Mesenchymal stem cell (in vitro differentiated cells and primary cell): ENCODE measurements around the gene STAT1.

Source experiments
- DNase-seq: peaks from one replicate; pipeline ENCODE4 v3.0.0-alpha.2; 2013
- H2AFZ ChIP-seq: one replicate; pipeline ENCODE4 v1.6.1; 2013; ENCODE audit warnings: low read depth, mild to moderate bottlenecking, control low read depth, inconsistent platforms, low read length, moderate library complexity
- H2AK5ac ChIP-seq: 2 replicates; pipeline ENCODE4 v1.6.1; 2013; ENCODE audit warnings: low read length, moderate library complexity, mild to moderate bottlenecking, inconsistent platforms; ENCODE audit not compliant: severe bottlenecking
- H2BK120ac ChIP-seq: one replicate; pipeline ENCODE4 v1.6.1; 2013; ENCODE audit warnings: low read depth, mild to moderate bottlenecking, inconsistent platforms, low read length, moderate library complexity
- H2BK12ac ChIP-seq, 2 experiments: one replicate each; pipeline ENCODE4 v1.6.1; 2013; ENCODE audit warnings: inconsistent platforms in 2 of 2, low read length in 2 of 2, mild to moderate bottlenecking in 2 of 2, moderate library complexity in 2 of 2, control low read depth in 1 of 2
- H2BK15ac ChIP-seq: one replicate; pipeline ENCODE4 v1.6.1; 2013; ENCODE audit warnings: mild to moderate bottlenecking, low read depth, inconsistent platforms; ENCODE audit not compliant: poor library complexity, severe bottlenecking
- H2BK5ac ChIP-seq: 2 replicates; pipeline ENCODE4 v1.6.1; 2013; ENCODE audit warnings: low read depth, mild to moderate bottlenecking, low read length, control low read depth, inconsistent platforms; ENCODE audit not compliant: poor library complexity, severe bottlenecking
- H3K14ac ChIP-seq, 2 experiments: one replicate each; pipeline ENCODE4 v1.6.1; 2013; ENCODE audit warnings: inconsistent platforms in 2 of 2, low read length in 2 of 2, control low read depth in 1 of 2, mild to moderate bottlenecking in 1 of 2, moderate library complexity in 1 of 2
- H3K18ac ChIP-seq, 2 experiments: one replicate each; pipeline ENCODE4 v1.6.1; 2013; ENCODE audit warnings: inconsistent platforms in 2 of 2, low read length in 2 of 2, control low read depth in 1 of 2, low read depth in 1 of 2, mild to moderate bottlenecking in 1 of 2
- H3K23ac ChIP-seq, 2 experiments: one replicate each; pipeline ENCODE4 v1.6.1; 2013; ENCODE audit warnings: inconsistent platforms in 2 of 2, low read length in 2 of 2, mild to moderate bottlenecking in 2 of 2, moderate library complexity in 2 of 2, control low read depth in 1 of 2
- H3K27ac ChIP-seq: 2 replicates; pipeline ENCODE4 v1.5.1; 2013; ENCODE audit warnings: mild to moderate bottlenecking, moderate library complexity, low read length, control low read depth, inconsistent platforms; ENCODE audit not compliant: poor library complexity, severe bottlenecking
- H3K27me3 ChIP-seq, 2 experiments: 2 replicates each; pipeline versions ENCODE4 v1.6.1 to v1.7.0; 2013; ENCODE audit warnings: low read length in 2 of 2, mild to moderate bottlenecking in 2 of 2, moderate library complexity in 2 of 2, control low read depth in 1 of 2, inconsistent platforms in 1 of 2; ENCODE audit not compliant: control insufficient read depth in 1 of 2, insufficient read depth in 1 of 2
- H3K36me3 ChIP-seq, 2 experiments: 2 replicates each; pipeline versions ENCODE4 v1.6.1 to v1.7.0; 2013; ENCODE audit warnings: low read length in 2 of 2, control low read depth in 1 of 2, inconsistent platforms in 1 of 2, low read depth in 1 of 2, mild to moderate bottlenecking in 1 of 2; ENCODE audit not compliant: insufficient read depth in 2 of 2, control insufficient read depth in 1 of 2
- H3K4ac ChIP-seq, 2 experiments: one replicate each; pipeline ENCODE4 v1.6.1; 2013; ENCODE audit warnings: inconsistent platforms in 2 of 2, low read length in 2 of 2, mild to moderate bottlenecking in 2 of 2, moderate library complexity in 2 of 2, control low read depth in 1 of 2, low read depth in 1 of 2
- H3K4me1 ChIP-seq: 2 replicates; pipeline ENCODE4 v1.6.1; 2013; ENCODE audit warnings: low read depth, low read length, control low read depth; ENCODE audit not compliant: control insufficient read depth, insufficient read depth
- H3K4me2 ChIP-seq: 2 replicates; pipeline ENCODE4 v1.6.1; 2013; ENCODE audit warnings: low read length, mild to moderate bottlenecking, inconsistent platforms; ENCODE audit not compliant: poor library complexity, severe bottlenecking
- H3K4me3 ChIP-seq, 2 experiments: 2 replicates each; pipeline versions ENCODE4 v1.5.1 to v1.7.0; 2013; ENCODE audit warnings: low read length in 2 of 2, mild to moderate bottlenecking in 2 of 2, control low read depth in 1 of 2, low read depth in 1 of 2; ENCODE audit not compliant: insufficient read depth in 1 of 2
- H3K79me1 ChIP-seq: replicated peaks from 2 replicates; pipeline ENCODE4 v1.6.1; 2013; ENCODE audit warnings: mild to moderate bottlenecking, control low read depth, low read length, inconsistent platforms; ENCODE audit not compliant: poor library complexity, severe bottlenecking
- H3K9ac ChIP-seq: 2 replicates; pipeline ENCODE4 v1.7.0; 2013; ENCODE audit warnings: mild to moderate bottlenecking, low read length, moderate library complexity
- H3K9me3 ChIP-seq: 2 replicates; pipeline ENCODE4 v1.7.0; 2013; ENCODE audit warnings: mild to moderate bottlenecking, low read length; ENCODE audit not compliant: control insufficient read depth
- H4K8ac ChIP-seq: one replicate; pipeline ENCODE4 v1.6.1; 2013; ENCODE audit warnings: inconsistent platforms, mild to moderate bottlenecking, low read length, moderate library complexity
- H4K91ac ChIP-seq: one replicate; pipeline ENCODE4 v1.6.1; 2013; ENCODE audit warnings: mild to moderate bottlenecking, low read length, inconsistent platforms
- WGBS: methylation state at CpG from one replicate; pipeline ENCODE4 v1.1.7; 2013; ENCODE audit warnings: mixed read lengths; 5-methylcytosine and 5-hydroxymethylcytosine counted together

STAT1 gene

GRCh38 chr2:190947711-190948251 is 66.2 kb downstream of the STAT1 start:
- Histone ChIP-seq H2BK15ac (no peak overlapping the region), H3K9ac (peak overlapping the region; percentile 8), H4K8ac (no peak overlapping the region), H4K91ac (no peak overlapping the region), H2BK12ac (no peak overlapping the region), H3K9me3 (no peaks in the 10 kb centered on the region), H3K4me3 (peak overlapping the region in 1 of 2 experiments; percentile 4), H3K4me2 (peak overlapping the region; percentile 10), H3K27ac (peak overlapping the region; percentile 87), H3K18ac (no peak overlapping the region), H3K36me3 (peaks cover 0 to 2% of the 10 kb centered on the region in 2 experiments), H2BK5ac (no peak overlapping the region), H3K79me1 (no peaks in the 10 kb centered on the region), H3K4me1 (peaks cover 5% of the 10 kb centered on the region), H2AK5ac (no peak overlapping the region), H2AFZ (no peak overlapping the region), H3K27me3 (no peaks in the 10 kb centered on the region), H3K14ac (no peak overlapping the region), H3K23ac (no peak overlapping the region), H3K4ac (no peak overlapping the region), H2BK120ac (no peak overlapping the region)
- no CpG with 5 or more reads among the region's 2 CpGs for WGBS
- DNase-seq = peak; percentile 87

DNA sequence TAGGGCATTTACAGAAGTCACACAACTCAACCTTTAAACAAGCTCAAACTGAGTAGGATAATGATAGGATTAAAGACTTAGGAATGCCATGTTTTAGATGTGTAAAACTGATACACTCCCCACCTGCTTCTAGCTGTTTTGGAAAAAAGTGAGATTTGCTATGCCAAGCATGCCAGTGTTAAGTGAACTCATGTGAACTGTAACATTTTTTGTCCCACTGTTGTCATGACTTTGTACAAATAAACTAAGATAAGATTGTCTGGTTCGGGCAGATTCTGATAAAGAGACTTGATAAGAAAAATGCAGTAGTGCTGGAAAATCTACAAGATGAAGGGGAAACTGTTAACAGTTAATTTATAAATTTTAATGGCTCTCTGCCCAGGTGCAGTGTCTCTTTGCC is 66.8 kb downstream of the STAT1 start:
- H2AFZ ChIP-seq = no peak overlapping the region
- H3K4me3 ChIP-seq = no peak overlapping the region
- H3K79me1 ChIP-seq = peaks cover 2% of the 10 kb centered on the region
- no peak overlapping the region for H2BK15ac ChIP-seq
- H3K4me1 ChIP-seq = peaks cover 5% of the 10 kb centered on the region
- no peak overlapping the region for H2BK120ac ChIP-seq
- H3K4me2 ChIP-seq = no peak overlapping the region
- H3K27me3 ChIP-seq = no peaks in the 10 kb centered on the region
- peaks cover 0 to 7% of the 10 kb centered on the region in 2 experiments for H3K36me3 ChIP-seq
- peak overlapping the region; percentile 8 for H3K9ac ChIP-seq
- H4K8ac ChIP-seq = no peak overlapping the region
- no peak overlapping the region for H3K14ac ChIP-seq
- no peak overlapping the region for H3K23ac ChIP-seq
- no peaks in the 10 kb centered on the region for H3K9me3 ChIP-seq
- no peak overlapping the region for H2BK12ac ChIP-seq
- peak; percentile 37 for DNase-seq
- no peak overlapping the region for H4K91ac ChIP-seq
- H3K27ac ChIP-seq = peak overlapping the region; percentile 87
- no peak overlapping the region for H3K4ac ChIP-seq
- H3K18ac ChIP-seq = no peak overlapping the region
- no peak overlapping the region for H2AK5ac ChIP-seq
- no peak overlapping the region for H2BK5ac ChIP-seq
- 0% methylated on average over 1 of the region's 1 CpG for WGBS

GRCh38 chr2:190943706-190944105 is 70.3 kb downstream of the STAT1 start:
- WGBS = 88% methylated on average over 1 of the region's 2 CpGs
- Histone ChIP-seq H3K18ac (no peak overlapping the region), H3K36me3 (peaks cover 0 to 12% of the 10 kb centered on the region in 2 experiments)

GRCh38 chr2:190942697-190943096 is 71.3 kb downstream of the STAT1 start:
- H2AFZ ChIP-seq = no peak overlapping the region
- no peaks in the 10 kb centered on the region for H3K27me3 ChIP-seq
- H3K9me3 ChIP-seq = no peaks in the 10 kb centered on the region
- no peak overlapping the region for H4K91ac ChIP-seq
- H3K18ac ChIP-seq = no peak overlapping the region
- H3K14ac ChIP-seq = no peak overlapping the region
- H3K4me1 ChIP-seq = no peaks in the 10 kb centered on the region
- no peak for DNase-seq
- no peak overlapping the region for H2BK12ac ChIP-seq
- no peak overlapping the region for H3K4me2 ChIP-seq
- H4K8ac ChIP-seq = no peak overlapping the region
- peaks cover 0 to 12% of the 10 kb centered on the region in 2 experiments for H3K36me3 ChIP-seq
- no peak overlapping the region for H2BK5ac ChIP-seq
- H3K79me1 ChIP-seq = peaks cover 2% of the 10 kb centered on the region
- no peak overlapping the region for H2AK5ac ChIP-seq
- H3K4me3 ChIP-seq = no peak overlapping the region
- no peak overlapping the region for H2BK15ac ChIP-seq
- 100% methylated on average over 2 of the region's 2 CpGs for WGBS
- no peak overlapping the region for H3K9ac ChIP-seq
- H3K4ac ChIP-seq = no peak overlapping the region
- H2BK120ac ChIP-seq = no peak overlapping the region
- no peak overlapping the region for H3K23ac ChIP-seq
- peak overlapping the region; percentile 20 for H3K27ac ChIP-seq

More at GRCh38 chr2:190943706-190944105, 70.3 kb downstream of the STAT1 start:
- H3K4me3 ChIP-seq = no peak overlapping the region
- H3K23ac ChIP-seq = no peak overlapping the region
- H3K27ac ChIP-seq = no peak overlapping the region
- DNase-seq = no peak
- H3K14ac ChIP-seq = no peak overlapping the region
- no peak overlapping the region for H2AFZ ChIP-seq
- H3K9me3 ChIP-seq = no peaks in the 10 kb centered on the region
- H2BK12ac ChIP-seq = no peak overlapping the region
- H3K4ac ChIP-seq = no peak overlapping the region
- no peak overlapping the region for H4K8ac ChIP-seq
- peaks cover under 1% of the 10 kb centered on the region for H3K4me1 ChIP-seq
- no peak overlapping the region for H2AK5ac ChIP-seq
- H2BK15ac ChIP-seq = no peak overlapping the region
- H3K4me2 ChIP-seq = no peak overlapping the region
- no peak overlapping the region for H3K9ac ChIP-seq
- no peak overlapping the region for H2BK120ac ChIP-seq
- H2BK5ac ChIP-seq = no peak overlapping the region
- peaks cover 2% of the 10 kb centered on the region for H3K79me1 ChIP-seq
- no peak overlapping the region for H4K91ac ChIP-seq
- H3K27me3 ChIP-seq = no peaks in the 10 kb centered on the region
